ENCODE data around the gene SIGLEC10.

The SIGLEC10 gene

DNA sequence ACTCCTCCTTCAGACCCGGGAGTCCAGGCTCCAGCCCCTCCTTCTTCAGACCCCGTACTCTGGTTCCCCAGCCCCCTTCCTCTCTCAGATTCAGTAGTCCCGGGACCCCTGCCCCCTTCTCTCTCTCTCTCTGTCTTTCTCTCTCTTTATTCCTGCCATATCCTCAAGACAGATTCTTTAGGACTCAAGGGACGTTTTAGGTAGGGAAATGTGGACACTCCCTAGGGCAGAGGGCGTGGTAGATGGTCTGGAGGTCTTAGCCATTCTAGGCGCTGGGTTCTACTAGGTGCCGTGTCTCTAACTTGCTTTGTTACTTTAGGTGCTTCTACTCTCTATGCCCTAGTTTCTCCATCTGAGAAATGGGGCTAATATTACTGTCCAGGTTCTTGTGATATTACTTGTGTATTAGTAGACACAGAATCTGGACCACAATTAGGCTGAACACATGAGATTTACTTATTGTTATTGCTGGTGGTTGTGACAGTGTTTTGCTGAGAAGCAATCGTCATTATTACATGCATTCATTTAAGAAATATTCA lies 26.3 kb downstream of the SIGLEC10 start:
- no peak for DNase-seq

DNA sequence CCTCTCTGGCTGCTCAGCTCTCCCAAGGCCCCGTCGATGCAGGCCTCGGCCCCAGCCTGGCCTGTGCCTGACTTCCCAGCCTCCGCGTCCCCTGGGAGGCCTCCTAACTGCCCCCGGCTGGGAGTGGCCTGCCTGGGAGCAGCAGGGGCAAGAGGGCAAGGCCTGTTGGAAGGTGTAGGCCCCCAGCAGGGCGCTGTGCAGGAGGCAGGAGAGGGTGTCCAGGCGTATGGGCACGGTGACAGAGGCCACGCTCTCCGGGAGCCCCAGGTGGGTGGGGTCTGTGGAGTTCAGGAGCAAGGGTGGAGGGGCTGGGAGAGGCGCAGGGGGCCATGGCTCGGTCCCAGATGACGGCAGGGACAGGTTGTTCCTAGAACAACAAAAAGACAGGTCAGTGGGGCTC lies 28.3 kb downstream of the SIGLEC10 start:
- DNase-seq = no peak

DNA sequence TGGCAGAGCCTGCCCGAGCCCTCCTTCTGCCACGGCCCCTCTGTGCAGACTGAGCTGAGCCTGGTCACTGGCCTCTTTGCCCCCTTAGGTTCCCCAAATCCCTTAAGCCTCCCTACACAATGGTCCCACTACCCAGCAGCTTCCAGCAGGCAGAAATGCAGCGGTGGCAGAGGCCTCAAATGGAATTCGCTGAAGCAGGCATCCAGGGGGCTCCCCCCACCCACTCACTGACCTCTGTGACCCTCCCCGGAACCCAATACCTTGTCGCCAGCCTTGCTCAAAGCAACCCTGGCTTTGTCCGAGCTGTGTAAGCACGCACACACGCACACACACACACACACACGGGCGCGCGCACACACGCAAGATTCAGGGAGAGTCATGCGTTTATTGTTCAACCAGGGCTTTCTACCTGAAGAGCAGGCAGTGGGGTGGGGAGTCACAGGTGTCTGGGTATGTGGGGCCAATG lies 29.5 kb downstream of the SIGLEC10 start, which contains the start of gene LIM2:
TSS of gene LIM2 (minus strand) at position 51 of the 466 bp plus-strand sequence. CDS start 531 bp downstream, outside the sequence.
- no peak for DNase-seq

DNA sequence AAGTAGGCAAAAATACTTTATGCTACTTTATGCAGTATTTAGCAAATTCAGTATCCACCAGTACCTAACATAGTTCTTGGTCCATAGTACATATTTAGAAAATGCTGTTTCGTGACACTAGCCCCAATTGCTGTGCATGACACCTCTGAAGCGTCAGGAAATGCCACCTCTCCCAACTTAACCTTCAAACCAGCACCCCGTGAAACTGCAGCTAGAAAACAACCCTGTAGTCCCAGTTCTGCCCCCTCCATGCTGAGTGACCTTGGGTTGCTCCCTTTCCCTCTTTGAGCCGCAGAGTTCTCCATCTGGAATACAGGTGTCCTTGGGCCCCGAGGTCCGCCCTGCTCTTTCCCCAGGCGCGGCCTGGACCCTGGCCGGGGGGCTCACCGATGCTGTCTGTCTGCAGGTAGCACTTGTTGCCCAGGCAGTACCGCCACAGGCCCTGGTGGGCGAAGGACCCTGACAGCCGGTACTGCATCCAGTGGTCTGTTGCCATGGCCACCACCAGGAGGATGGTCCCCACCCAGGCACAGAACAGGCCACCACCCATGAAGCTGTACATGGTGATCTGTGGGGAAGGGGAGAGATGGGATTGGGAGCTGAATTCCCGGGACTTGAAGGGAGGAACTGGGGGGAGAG lies 30.4 kb downstream of the SIGLEC10 start:
- DNase-seq = no peak

DNA sequence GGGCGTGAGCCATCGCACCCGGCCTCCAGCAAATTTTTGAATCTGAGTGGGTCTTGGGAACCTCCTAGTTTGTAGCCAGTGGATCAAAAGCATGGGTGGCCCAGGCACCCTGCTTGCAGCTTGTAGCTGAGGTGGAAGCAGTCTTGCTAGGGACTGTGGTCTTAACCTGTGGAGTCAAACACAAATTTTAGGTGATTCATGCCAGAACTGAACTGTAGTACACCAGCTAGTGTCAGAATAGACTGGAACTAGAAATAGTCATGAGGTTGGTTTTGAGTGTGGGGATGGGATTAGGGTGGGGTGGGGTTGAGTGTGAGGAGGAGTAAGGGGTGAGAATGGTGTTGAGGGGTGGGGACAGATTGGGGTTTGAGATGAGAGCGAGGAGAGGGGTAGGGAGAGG lies 35.4 kb downstream of the SIGLEC10 start:
- no peak for DNase-seq

DNA sequence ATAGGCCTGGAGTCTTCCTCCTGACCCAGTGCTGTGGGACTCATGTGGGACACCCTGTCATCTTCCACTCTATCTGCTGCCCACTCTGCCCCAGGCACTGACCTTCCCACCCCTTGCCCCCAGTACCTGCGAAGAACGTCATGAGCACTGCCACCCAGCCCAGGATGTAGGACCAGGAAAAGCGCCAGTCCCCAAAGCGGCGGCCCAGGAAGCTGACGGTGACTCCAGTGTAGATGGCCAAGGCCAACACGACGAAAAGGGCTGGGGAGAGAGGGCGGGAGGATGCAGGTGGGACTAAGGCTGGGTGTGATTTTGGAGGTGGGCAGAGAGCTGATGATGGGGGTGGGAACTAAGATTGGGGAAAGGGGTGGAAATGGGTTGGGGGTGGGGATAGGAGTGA lies 37.1 kb downstream of the SIGLEC10 start:
- DNase-seq = no peak

DNA sequence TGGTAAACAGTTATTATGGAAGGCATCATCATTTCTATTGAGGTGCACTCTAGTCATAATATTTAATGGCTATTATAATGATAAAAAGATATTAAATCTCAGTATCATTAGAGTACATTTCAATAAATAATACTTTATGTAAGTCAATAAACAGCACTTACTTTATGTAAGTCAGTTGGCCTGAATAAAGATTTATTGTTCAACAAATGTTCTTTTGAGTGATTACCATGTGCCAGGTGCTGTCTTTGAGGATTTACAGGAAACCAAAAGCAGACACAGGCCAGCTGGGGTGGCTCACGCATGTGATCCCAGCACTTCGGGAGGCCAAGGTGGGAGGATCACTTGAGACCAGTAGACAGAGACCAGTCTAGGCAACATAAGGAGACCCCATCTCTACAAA lies 40.0 kb downstream of the SIGLEC10 start:
- no peak for DNase-seq

DNA sequence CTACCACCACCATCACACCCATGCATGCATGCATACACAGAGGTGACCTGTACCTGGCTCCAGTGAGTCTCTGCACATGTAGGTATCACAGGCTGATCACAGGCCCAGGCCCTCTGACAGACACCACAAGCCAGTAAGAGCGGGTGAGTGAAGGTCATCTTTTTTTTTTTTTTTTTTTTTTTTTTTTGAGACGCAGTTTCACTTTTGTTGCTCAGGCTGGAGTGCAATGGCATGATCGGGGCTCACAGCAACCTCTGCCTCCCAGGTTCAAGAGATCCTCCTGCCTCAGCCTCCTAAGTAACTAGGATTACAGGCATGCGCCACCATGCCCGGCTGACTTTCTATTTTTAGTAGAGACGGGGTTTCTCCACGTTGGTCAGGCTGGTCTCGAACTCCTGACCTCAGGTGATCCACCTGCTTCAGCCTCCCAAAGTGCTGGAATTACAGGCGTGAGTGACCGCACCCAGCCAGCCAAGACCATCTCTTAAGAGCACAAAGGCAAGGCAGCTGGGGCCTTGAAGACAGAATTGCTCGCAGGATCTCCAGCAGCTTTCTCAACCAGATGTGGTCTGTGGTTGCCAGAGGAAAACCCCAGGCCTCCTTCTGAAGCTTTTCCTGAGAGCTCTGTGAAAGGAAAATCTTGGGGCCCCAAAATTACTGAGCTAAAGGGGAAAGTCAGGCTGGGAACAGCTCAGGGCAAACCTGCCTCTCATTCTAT lies 41.8 kb downstream of the SIGLEC10 start:
- DNase-seq = no peak

DNA sequence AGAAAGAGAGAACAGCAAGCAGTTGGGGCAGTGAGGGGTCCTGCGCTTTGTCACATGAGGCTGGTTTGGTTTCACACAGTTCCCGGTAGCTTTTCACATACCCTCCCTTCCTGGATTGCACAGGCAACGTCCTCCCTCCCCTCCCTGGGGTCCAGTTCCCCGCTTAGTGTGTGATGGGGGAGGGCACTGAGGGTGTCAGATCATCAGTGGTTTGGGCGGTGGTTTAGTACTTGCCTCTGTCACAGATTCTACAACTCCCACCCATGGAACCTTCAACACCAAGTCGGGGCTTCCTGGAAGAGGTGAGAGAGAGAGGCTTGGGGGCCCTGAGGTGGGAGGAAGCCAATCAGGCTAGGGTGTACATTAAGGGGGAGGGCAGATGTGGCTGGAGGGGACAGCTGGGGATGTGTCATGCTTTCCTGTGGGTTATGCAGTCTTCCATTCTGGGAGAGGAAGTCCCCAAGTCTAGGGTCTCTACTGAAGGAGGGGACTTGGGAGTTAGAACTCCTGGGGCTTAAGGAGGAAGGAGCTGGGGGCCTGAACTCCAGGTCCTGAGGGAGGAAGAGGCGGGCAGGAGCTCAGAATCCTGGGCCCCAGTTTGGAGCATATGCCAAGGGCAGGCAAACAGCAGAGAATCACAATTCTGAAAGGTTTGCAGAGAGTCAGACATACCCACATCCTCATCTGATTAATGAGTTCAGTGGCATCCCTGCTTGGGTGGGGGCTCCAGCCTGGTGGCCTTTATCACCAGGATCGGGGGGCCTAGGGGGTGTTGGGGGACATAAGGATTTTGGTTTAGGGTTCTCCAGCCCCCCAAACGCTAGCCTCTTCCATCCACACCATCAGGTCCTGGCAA lies 44.6 kb downstream of the SIGLEC10 start, which contains the start of gene NKG7:
TSS of gene NKG7 (minus strand) at position 6 of the 856 bp plus-strand sequence. CDS start 119 bp downstream, outside the sequence.
- DNase-seq = no peak

DNA sequence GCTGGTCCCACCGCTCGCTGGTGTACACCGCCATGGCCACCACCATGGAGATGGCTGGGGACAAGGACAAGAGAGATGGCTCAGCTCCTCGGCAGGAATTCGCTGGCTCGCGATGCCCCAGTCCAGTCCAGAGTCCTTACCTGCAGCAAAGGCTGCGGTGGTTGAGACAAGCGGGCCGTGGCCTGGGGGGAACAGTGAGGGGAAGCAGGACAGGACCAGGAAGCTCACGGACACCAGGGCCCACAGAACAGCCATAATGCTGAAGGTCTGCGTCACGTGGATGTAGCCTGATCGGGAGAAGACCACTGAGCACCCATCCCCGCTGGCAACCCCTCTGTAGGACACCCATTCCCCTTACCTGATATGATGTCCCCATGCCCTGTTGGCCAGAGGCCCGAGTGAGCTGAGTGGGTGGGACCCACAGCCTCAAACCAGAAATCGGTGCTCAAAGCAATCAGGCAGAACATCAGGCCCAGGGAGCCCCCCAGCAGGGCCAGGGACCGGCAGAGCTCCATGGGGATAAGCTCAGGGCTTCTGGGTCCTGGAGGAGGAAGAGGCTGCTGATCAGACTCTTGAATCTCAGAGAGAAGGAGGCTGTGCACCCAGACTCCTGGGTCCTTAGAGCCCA lies 45.3 kb downstream of the SIGLEC10 start:
- DNase-seq = no peak

DNA sequence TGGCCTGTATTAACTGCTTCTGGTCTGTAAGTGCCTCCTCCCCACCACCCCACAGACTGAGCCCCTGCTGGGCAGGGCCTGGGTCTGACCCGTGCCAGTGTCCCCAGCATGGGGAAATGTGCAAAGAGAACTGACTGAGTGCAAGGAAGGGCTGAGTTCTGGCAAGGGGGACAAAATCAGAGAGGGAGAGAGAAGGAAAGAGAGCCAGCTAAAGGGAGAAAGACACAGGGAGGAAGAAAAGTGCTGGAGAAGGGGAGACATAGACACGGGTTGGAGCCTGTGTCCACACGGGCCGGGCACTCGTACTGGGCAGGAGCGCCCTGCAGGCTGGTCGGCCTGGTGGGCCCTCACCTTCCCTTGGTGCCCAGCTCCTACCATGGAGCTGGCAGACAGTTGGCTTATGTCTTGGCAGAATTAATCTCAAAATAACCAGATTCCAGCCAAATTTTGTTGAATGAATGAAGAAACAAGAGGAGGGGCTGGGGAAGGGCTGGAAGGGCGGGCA lies 46.2 kb downstream of the SIGLEC10 start:
- DNase-seq = no peak

DNA sequence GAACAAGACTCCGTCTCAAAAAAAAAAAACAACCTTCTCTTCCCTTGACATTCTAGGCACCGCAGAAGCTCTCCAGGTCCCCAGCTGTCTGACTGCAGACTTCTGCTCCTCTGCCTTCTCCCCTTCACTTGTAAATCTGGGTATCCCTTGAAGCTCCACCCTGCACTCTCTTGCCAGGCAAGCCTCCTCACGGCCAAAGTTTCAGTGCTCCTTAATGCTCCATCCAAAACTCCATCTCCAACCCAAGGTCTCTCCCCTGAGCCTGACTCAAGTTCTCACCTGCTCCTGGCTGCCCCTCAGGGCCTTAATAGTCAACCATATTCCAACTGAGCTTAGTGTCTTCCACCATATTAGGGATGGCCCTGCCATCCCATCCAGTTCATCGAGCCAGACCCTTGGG lies 47.2 kb downstream of the SIGLEC10 start:
- no peak for DNase-seq

DNA sequence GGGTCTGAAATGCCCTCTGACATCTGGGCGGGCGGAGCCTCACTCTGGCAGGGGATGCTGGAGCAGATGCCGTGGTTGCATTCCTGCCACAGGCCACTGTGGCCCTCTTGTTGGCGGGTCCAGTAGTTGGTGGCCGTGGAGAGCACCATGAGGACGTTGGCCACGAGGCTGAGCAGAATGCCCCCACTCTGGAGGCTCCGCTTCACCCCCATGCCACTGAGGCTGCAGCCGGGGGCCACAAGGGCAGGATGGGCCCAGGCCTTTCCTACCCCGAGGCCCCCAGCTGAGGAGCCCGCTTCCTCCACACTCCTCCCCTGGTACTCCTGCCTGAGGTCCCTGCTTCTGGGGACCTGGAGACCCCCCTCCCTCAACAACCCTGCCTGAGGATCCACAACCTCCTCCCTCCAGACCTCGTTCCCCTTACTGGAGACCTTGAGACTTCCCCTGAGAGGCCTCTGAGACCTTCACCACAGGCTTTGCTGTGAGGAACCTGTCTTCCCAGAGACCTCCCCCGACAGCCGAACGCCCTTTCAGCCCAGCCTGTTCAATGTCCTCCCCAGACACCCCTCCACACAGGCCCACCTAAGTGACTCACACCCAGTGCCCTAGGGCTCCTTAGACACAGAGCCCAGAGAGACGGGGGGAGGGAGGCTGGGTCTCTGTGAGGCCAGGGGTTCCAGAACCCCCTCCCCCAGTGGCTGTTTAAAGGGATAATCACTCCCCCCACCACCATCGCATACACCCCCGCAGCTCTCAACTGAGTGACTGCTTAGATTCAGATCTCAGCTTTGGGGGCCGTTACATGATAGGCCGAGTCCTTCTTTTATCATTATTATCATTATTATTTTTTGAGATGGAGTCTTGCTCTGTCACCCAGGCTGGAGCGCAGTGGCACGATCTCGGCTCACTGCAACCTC lies 48.8 kb downstream of the SIGLEC10 start, which contains the start of gene CLDND2:
TSS of gene CLDND2 (minus strand) at position 638 of the 917 bp plus-strand sequence. CDS start at position 212, 426 bp downstream.
- no peak for DNase-seq

DNA sequence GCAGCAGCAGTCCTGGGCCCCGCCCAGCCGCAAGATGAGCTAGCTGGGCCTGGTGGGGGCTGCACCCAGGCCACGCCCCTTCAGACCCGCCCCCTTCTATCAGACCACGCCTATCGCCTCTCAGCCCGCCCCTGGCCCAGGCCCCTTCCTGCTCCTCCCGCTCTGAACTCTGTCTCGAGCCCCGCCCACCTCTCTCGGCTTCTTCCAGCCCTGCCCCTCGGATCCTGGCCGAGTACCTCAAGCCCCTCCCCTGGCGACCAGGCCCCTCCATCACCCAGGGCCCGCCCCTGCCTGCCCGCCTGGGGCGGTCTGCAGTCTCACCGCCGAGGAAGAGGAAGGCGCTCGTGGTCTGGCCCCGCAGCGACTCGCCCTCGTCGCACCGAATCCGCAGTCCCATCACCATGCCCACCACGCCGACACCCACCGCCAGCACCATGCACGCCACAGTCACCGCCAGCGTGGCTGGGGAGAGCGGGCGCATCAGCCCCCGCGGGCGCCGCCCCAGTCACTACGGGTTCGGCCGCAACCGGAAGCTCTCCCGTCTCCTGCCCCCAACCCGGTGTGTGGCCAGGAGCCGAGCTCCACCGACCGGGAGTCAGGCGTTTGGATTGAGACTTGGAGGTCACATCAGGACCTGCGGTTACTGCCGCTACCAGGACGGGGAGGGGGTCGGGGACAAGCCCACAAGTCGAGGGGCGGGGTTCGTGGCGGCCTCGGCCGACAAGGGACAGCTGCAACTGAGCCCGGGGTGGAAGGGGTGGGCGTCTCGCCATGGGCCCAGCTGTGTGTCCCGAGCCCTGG lies 49.7 kb downstream of the SIGLEC10 start:
- peak; percentile 95 to 98 for DNase-seq

DNA sequence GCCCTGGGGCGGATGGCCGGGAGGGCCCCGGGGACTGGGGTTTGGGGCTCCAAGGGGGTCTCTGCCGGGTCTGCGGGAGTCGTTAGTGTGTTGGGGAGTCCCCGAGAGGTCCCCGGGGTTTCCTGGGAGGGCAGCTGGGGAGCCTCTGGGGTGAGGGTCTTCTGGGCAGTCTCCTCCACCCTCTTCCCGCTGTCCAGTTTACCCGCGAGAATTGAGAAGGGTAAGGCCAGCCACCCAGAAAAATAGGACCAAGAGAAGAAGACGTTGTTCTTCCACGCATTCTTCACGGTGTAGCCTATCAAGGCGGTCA lies 50.2 kb downstream of the SIGLEC10 start:
- DNase-seq = no peak

DNA sequence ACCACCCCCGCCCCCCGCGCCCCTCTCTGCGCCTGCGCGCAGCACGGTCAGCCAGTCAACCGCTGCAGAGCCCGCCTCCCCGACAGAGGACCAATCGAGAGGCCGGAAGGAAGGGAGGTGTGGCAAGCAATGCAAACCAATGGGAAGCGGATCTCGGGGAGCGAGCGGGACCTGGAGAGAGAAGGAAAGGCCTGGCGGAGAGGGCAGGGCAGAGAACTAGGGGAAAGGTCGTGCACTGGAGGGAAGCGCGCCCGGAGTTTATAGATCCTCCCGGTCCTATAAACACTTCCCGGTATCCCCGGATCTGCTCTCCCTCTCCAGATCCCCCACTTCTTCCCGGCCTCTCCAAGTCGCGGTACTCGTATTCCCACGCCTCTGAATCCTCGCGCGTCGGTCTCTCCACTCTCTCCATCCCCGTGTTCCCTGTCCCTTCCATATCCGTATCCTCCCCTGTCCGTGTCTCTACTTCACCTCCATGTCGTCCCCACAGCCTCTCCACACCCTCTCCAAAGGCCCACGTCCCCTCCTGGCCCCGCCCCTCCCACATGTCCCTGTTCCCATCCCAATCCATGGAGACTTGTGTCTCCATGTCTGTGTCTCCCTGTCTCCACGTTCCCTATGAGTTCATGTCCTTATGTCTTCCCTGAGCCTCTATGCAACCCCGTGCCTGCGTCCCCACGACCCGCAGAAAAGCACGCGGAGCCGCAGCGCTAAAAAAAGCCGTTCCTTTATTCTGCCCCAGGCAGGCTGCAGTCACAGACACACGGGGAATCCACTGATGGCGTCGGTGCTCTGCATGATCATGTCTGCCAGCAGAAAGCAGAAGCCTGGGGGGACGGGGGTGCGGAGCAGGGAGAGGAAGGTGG lies 50.8 kb downstream of the SIGLEC10 start:
- peak; percentile 96 to 97 for DNase-seq

DNA sequence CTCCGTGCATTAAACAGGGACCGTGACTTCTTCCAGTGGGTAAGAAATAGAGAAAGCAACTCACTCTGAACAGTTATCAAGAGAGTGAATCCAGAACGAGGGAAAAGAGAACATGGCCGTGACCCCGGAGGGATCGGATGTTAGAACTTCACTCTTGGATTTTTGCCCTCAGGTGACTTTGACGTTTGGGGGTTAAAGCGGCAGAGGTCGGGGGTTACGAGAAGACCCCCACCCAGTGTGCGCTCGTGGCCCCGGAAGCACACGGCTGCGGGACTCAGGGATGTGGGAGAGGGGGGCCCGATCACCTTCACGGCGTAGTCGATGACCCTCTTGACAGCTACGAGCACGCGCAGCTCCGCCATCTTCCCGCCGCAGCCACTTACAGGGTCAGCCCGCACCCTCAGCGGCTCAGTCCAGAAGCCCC lies 51.5 kb downstream of the SIGLEC10 start, which contains the start of gene ETFB:
TSS of gene ETFB (minus strand) at position 424 of the 424 bp plus-strand sequence. CDS start at position 362, 62 bp downstream.
- DNase-seq = no peak

DNA sequence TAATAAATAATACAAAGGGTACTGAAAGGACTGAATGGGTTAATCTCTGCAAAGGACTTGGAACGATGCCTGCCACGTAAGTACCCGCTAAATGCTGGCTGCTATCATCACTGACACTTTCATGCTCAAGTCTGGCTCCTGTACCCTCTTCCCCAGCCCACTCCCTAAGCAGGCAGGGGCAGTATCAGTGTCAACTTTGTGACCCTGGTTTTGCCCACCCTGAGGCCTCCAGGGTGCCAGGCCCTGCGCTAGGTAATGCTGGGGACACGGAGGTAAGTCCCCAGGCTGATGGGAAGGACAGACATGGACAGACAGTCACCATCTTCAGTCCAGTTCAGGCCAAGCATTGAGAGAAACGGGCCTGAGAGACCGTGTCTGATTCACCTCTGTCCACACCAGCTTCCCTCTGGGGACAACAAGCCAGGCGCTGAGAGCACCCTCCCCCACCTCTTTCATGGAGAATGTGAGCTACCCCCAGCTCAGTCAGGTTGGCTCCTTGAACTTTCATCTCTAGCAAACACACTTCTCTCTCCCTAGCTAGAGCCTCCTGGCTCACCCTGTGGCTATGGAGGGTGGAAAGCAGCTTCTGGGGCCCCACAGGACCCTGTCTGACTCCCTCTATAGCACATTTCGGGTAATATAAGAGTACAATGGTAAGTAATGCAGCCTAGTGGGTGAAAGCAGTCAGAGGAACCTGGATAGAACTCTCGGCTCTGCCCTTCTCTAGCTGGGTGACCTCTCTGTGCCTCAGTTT lies 52.1 kb downstream of the SIGLEC10 start:
- DNase-seq = no peak
